T-helper 1 cell treated with Interleukin-12 subunit alpha and Interleukin-12 subunit beta and Interleukin-4 antibody, amounts not matched to agents 30 μg/mL and 1 μg/mL, for 36 hours (primary cell): ENCODE data around the gene GYPC.
A peak's percentile ranks its signal among the peaks of the same experiment; 100 is the strongest.
"Not testable (repeated sequence)": the region's sequence is repeated elsewhere in the genome, so short reads cannot be mapped to it uniquely, and the experiment has no call there.

ENCODE experiments used
- H3K27ac Mint-ChIP-seq: one replicate; pipeline ENCODE4 v1.8.0; 2021; ENCODE audit warnings: mild to moderate bottlenecking, mixed read lengths
- H3K27me3 Mint-ChIP-seq: one replicate; pipeline ENCODE4 v1.8.0; 2021; ENCODE audit warnings: low read depth, mixed read lengths
- H3K36me3 Mint-ChIP-seq: one replicate; pipeline ENCODE4 v1.8.0; 2021; ENCODE audit warnings: low read depth, mixed read lengths
- H3K4me1 Mint-ChIP-seq: one replicate; pipeline ENCODE4 v1.8.0; 2021; ENCODE audit warnings: low read depth, mixed read lengths
- H3K4me3 Mint-ChIP-seq: one replicate; pipeline ENCODE4 v1.8.0; 2021; ENCODE audit warnings: mild to moderate bottlenecking, moderate library complexity, mixed read lengths
- H3K9me3 Mint-ChIP-seq: one replicate; pipeline ENCODE4 v1.8.0; 2021; ENCODE audit warnings: mixed read lengths

Gene GYPC

DNA sequence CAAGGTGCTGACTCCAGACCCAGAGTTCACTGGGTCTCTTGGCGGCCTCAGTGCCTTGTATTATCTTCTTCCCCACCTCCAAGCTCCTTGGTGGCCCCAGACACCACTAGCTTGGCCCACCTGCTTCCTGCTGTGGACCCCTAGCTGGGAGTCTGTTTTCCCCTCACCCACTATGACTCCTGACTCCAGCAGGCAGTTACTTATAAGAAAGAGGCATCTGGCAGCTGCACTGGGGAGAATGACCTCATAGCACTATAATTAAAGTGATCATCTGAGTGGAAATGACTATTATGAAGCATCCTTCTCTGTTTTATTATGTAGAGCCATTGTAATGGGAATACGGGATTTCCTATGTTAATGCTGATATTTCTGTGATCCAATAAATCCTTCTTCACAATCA is 32.6 kb downstream of the GYPC start:
- H3K27ac Mint-ChIP-seq, H3K27me3 Mint-ChIP-seq, H3K4me3 Mint-ChIP-seq: not testable (repeated sequence)
- Mint-ChIP-seq H3K36me3 (peaks cover 72% of the 10 kb centered on the region), H3K4me1 (peaks cover 11% of the 10 kb centered on the region), H3K9me3 (peaks cover 23% of the 10 kb centered on the region)

DNA sequence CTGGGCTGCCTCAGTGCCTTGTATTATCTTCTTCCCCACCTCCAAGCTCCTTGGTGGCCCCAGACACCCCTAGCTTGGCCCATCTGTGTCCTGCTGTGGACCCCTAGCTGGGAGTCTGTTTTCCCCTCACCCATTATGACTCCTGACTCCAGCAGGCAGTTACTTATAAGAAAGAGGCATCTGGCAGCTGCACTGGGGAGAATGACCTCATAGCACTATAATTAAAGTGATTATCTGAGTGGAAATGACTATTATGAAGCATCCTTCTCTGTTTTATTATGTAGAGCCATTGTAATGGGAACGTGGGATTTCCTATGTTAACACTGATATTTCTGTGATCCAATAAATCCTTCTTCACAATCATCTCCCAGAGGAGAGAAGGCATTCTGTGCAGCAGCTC is 36.3 kb downstream of the GYPC start:
- not testable (repeated sequence) for H3K27ac Mint-ChIP-seq, H3K4me3 Mint-ChIP-seq, H3K27me3 Mint-ChIP-seq
- H3K36me3 Mint-ChIP-seq: peaks cover 73% of the 10 kb centered on the region
- peaks cover 12% of the 10 kb centered on the region for H3K4me1 Mint-ChIP-seq
- peaks cover 23% of the 10 kb centered on the region for H3K9me3 Mint-ChIP-seq

DNA sequence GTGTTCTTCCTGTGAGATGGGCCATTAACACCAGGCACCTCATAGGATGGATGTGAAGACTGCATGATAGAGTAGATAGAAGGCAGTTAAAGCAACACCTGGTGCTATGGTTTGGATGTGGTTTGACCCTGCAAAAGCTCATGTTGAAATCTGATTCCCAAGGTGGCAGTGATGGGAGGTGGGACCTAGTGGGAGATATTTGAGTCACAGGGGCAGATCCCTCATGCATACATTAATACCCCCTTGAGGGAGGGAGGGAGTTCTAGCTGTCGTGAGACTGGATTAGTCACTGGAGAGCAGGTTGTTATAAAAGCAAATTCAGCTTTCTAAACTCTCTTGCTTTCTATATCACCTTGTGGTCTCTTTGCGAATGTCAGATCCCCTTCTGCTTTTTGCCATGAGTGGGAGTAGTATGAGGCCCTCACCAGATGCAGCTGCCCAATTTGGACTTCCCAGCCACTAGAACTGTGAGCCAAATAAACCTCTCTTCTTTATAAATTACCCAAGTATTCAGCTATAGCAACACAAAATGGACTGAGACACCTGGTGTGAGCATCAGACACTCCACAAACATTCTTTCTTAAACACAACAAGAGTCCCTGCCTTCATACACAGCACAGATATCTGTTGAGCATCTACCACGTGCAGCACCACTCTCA is 37.1 kb downstream of the GYPC start:
- Mint-ChIP-seq H3K9me3 (peaks cover 23% of the 10 kb centered on the region), H3K36me3 (peaks cover 76% of the 10 kb centered on the region)
- not testable (repeated sequence) for H3K27me3 Mint-ChIP-seq, H3K27ac Mint-ChIP-seq, H3K4me3 Mint-ChIP-seq, H3K4me1 Mint-ChIP-seq

DNA sequence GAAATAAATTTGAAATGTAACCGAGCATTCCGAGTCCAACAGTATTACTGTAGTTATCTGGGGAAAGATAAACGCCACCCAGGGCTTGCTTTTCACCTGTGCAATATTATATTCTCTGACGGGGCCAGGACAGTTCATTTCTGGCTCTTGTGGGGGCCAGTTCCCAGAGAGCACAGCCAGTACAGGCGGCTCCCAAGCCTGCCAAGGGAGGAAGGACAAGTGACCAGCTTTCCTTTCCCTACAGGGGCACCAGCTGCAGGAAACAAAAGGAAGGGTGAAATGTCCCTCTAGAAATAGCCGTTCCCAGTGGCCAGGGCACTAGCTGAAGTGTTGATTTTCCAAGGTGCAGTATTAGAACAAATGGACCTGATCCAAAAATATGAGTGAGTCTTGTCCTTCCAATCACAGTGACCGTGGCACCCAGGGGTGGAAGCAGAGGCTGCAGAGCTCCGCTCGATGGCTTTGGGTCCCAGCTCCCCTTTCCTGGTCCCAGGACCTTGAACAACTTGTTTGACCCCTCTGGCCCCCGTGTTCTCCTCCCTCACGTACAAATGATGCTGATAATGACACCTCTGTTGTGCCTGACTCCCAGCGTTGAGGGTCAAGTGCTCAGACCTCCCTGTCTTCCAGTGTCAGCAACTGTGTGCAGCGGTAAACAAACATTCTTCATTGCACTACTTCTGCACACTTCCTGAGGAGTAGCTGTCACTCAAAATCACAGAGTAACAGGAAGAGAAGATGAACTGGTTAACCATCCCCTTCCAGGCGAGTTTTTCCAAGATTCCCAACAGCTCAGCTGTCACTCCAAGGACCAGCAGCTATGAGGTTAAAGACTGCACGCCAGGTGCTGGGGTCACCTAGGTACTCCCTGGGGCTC is 40.9 kb downstream of the GYPC start:
- Mint-ChIP-seq H3K4me3 (no peak overlapping the region), H3K9me3 (peaks cover 8% of the 10 kb centered on the region), H3K36me3 (peaks cover 48% of the 10 kb centered on the region), H3K4me1 (peaks cover 5% of the 10 kb centered on the region), H3K27ac (no peak overlapping the region), H3K27me3 (no peaks in the 10 kb centered on the region)

DNA sequence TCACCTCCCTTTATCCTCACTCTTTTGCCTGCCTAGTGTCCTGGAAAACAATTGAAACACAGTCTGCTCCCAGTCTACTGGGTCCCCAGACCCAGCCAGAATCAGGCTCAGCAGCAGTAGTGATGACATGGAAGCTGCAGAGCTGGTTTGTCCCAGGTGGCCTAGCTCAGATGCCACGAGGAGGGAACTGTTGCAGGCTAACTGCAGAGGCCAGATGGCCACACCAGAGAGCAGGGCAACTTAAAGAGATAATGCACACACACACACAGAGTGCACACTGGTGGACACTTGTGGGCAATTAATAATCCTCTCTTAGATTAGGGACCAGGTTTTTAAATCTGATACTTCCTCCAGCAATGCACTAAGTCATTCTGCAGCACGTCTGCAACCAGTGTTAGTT is 42.4 kb downstream of the GYPC start:
- Mint-ChIP-seq H3K4me3 (no peak overlapping the region), H3K27ac (no peak overlapping the region), H3K27me3 (no peaks in the 10 kb centered on the region), H3K36me3 (peaks cover 34% of the 10 kb centered on the region), H3K9me3 (no peaks in the 10 kb centered on the region), H3K4me1 (peaks cover 9% of the 10 kb centered on the region)

DNA sequence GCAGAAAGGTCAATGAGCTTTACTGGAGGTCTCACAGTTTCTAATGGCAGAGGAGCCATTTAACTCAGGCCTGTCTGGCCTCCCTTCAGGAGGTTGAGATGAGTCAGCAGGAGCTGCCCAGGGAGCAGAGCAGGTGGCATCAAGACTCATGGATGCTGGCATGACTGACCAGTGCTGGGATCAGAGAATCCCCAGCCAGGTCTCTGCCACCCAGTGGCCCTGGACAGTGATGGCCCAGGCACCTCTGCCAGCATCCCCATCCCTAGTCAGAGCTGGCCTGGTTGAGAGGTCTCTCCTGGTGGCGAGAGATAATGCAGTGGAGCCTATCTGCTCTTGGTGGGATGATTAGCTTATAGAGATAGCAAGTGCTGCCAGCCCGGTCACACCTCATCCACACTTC is 43.1 kb downstream of the GYPC start:
- Mint-ChIP-seq H3K4me3 (no peak overlapping the region), H3K36me3 (peaks cover 29% of the 10 kb centered on the region), H3K27me3 (no peaks in the 10 kb centered on the region), H3K27ac (no peak overlapping the region), H3K9me3 (no peaks in the 10 kb centered on the region), H3K4me1 (peaks cover 9% of the 10 kb centered on the region)

DNA sequence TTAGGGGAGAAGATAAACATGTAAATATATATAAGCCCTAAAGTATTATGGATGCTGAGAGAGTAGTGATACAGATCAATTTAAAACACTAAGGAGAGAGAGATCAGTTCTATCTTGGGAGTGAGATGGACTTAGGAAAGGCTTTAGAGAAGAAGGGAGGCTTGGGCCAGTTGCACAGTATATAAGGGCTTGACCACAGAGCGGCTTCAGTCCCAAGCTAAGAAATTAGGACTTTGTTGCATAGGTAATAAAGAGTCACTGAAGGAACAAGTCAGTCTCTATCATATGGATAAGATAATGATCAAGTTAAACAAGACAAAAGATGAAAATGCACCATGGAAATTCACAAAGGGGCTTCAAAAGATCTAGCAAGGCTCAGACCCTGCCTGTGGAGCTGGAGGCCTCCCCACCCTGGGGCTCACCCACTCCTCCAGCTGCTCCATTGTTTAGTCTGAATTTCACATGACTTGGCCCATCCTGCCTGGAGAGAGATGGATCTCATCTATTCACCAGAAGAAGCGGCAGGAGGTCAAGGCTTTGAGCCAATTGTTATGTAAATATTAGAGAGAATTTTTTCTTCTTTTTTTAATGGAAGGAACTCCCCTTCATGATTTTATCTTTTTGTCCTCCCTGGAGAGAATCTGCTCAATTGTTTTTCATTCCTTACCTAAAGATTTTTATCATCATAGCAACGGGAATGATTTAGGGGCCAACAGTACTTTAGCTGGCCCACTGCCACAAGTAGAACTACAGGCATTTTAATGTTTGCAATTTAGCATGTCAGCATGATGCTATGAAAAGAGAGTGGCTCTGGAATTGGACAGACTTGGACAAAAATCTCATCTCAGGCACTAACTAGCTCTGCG is 44.0 kb downstream of the GYPC start:
- Mint-ChIP-seq H3K4me1 (peaks cover 9% of the 10 kb centered on the region), H3K27me3 (no peaks in the 10 kb centered on the region), H3K9me3 (no peaks in the 10 kb centered on the region), H3K4me3 (no peak overlapping the region), H3K27ac (peak overlapping the region; percentile 0), H3K36me3 (peaks cover 23% of the 10 kb centered on the region)

DNA sequence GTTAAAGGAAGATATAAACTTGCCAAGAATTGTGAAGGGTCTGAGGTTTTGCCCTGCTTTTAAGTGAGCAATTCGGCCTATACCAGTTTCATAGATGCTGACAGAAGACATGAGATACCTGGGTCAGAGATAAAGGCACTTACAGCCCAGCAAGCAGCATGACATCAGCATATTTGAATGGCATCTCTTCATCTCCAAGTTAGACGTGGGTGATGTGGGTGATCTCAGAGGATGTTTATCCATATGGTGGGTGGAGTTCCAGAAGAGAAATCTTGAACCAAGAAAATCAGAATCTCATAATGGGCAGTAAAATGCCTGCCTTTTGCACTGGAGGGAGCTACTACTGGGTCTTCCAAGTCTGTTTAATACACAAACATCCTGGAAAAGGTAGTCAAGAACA is 44.7 kb downstream of the GYPC start:
- Mint-ChIP-seq H3K4me1 (peaks cover 9% of the 10 kb centered on the region), H3K27me3 (no peaks in the 10 kb centered on the region), H3K4me3 (no peak overlapping the region), H3K27ac (no peak overlapping the region), H3K36me3 (peaks cover 20% of the 10 kb centered on the region), H3K9me3 (no peaks in the 10 kb centered on the region)

DNA sequence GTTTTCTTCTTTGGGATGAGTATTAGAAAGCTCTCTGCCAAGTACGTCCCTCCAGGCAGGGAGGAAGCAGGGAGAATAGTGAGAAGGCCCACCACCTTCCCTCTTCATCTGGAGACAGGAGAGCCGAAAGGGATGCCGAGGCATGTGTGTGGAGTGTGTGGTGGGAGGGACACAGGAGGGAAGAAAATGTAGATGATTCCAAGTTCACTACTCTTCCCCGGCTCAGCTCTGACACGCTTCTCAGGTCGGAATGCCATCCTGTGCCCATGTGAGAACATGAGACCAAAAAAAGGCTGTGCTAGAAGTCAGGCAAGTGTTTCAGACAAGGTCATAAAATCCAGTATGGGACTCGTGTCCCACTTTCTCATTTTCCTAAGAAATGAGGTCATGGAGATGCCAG is 47.4 kb downstream of the GYPC start:
- Mint-ChIP-seq H3K27me3 (no peaks in the 10 kb centered on the region), H3K4me3 (no peak overlapping the region), H3K27ac (no peak overlapping the region), H3K4me1 (peaks cover 6% of the 10 kb centered on the region), H3K36me3 (peaks cover 6% of the 10 kb centered on the region), H3K9me3 (no peaks in the 10 kb centered on the region)

DNA sequence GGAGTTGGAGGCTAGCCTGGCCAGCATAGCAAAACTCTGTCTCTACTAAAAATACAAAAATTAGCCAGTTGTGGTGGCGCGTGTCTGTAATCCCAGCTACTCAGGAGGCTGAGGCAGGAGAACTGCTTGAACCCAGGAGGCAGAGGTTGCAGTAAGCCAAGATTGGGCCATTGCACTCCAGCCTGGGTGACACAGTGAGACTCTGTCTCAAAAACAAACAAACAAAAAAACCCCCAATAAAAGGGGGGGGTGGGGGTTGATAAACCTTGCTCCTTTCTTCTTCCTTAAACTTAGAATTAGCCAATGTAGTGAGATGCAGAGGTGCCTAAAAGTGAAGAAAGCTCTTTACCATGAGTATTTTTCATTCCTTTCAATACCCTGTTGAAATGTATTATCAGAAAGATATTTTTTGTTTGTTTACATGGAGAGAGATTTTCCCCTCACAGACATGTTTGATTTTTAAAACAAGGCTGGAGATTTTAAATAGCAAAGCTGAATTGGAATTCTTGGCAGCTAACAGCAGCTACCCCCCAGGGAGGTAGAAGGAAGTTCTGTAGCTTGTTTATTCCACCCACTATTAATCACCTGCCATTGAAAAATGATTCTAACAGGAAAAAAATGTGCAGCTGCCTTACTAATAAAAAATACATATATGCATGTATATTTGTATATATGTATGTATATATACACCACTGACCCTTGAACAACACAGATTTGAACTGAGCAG is 48.6 kb downstream of the GYPC start:
- no peak overlapping the region for H3K4me3 Mint-ChIP-seq
- peaks cover 6% of the 10 kb centered on the region for H3K4me1 Mint-ChIP-seq
- no peak overlapping the region for H3K27ac Mint-ChIP-seq
- H3K9me3 Mint-ChIP-seq: no peaks in the 10 kb centered on the region
- no peaks in the 10 kb centered on the region for H3K27me3 Mint-ChIP-seq
- peaks cover 4% of the 10 kb centered on the region for H3K36me3 Mint-ChIP-seq

DNA sequence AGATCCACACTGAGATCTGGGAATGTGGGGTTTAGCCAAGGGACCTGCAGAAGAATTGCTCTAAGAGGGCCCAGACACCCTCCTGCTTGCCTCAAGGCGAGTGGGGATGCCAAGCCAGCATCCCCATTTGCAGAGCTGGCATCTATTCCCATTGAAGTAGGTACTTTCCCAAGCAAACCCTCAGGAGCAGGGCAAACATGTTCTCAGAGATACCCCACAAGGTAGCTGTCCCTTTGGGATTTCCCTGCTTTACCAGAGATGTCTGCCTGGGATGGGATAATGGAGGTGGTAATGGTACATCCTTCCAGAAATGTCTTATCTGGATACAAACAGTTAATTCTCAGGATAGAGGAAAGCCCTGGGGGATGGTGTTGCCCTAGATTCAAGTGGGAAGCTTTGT is 51.2 kb downstream of the GYPC start:
- H3K27ac Mint-ChIP-seq: no peak overlapping the region
- peaks cover 13% of the 10 kb centered on the region for H3K27me3 Mint-ChIP-seq
- peaks cover 3% of the 10 kb centered on the region for H3K4me1 Mint-ChIP-seq
- no peaks in the 10 kb centered on the region for H3K9me3 Mint-ChIP-seq
- no peak overlapping the region for H3K4me3 Mint-ChIP-seq
- H3K36me3 Mint-ChIP-seq: no peaks in the 10 kb centered on the region

DNA sequence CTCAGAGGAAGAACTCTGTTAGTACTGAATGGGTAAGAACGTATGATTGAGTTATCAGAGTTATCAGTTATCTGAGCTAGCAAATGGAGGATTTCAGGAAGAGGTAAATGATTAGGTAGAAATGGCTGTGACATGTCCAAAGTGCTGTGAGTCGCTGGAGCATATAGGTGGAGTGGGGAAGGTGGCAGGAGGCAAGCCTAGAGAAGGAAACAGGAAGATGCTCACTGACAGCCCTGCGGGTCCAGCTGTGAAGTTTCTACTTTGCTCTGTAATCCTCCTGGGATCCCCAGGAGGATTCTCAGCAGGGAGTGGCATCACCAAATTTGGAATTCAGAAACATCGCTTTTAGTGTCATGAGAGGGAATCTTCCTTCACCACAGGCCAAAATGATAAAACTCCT is 52.0 kb downstream of the GYPC start:
- no peaks in the 10 kb centered on the region for H3K36me3 Mint-ChIP-seq
- H3K27ac Mint-ChIP-seq: no peak overlapping the region
- H3K9me3 Mint-ChIP-seq: no peaks in the 10 kb centered on the region
- H3K4me3 Mint-ChIP-seq: no peak overlapping the region
- H3K4me1 Mint-ChIP-seq: no peaks in the 10 kb centered on the region
- peaks cover 13% of the 10 kb centered on the region for H3K27me3 Mint-ChIP-seq

DNA sequence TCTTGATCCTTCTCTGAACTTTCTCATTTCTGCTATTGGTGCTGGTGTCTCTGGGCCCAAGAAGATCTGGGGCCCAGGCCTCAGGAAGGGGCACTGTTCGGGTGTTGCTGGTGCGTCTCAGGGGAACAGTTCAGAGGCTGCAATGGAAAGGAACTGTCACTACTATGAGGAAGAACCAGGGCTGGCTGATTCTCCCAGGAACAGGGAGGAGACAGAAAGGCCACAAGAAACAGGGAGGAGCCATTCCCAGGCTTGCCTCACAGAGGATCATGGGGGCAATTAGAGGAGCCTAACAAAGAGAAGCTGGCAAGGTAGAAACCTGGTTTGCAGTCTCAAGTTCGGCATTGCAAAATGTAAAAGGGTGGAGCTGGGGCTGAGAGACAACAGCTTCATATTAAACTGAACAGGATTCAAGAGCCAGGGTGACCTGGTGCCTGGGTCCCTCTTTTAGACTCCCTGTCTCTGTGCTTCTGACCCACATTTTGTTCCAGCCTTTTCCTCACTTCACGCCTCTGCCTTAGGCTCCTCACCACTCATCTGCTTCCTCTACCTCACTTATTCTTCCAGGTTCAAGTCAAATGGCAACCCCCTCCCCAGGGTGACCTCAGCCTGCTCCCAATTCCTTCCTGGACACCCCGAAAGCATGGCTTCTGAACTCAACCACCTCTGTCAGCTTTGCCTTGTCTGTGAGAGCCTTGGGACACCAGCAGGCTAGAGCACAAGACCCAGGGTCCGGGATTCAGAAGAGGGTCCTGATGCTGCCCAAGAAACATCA is 58.4 kb downstream of the GYPC start:
- no peak overlapping the region for H3K4me3 Mint-ChIP-seq
- H3K27me3 Mint-ChIP-seq: peaks cover 13% of the 10 kb centered on the region
- no peaks in the 10 kb centered on the region for H3K36me3 Mint-ChIP-seq
- H3K4me1 Mint-ChIP-seq: no peaks in the 10 kb centered on the region
- no peaks in the 10 kb centered on the region for H3K9me3 Mint-ChIP-seq
- no peak overlapping the region for H3K27ac Mint-ChIP-seq
